HEK293 (cell line): ENCODE measurements around the gene GMEB2.

Source experiments
- CTCF ChIA-PET: fragments of 350-600 bp; formaldehyde crosslinking; extraction: SDS; loops from one replicate; lab custom pipeline; 2021; ENCODE audit warnings: antibody characterized with exemption; lab: Yijun Ruan, JAX
- POLR2A ChIA-PET: fragments of 300-600 bp; formaldehyde crosslinking; extraction: SDS; loops from one replicate; lab custom pipeline; 2020; ENCODE audit warnings: antibody characterized with exemption, inconsistent platforms; lab: Yijun Ruan, JAX
- H3K27ac ChIP-seq: fragments of 200-500 bp; sonication (Bioruptor generic); 2 replicates; pipeline ENCODE4 v1.5.1; 2014; ENCODE audit warnings: low read depth, low read length, control low read depth, inconsistent platforms; ENCODE audit errors: extremely low read depth
- H3K36me3 ChIP-seq, 2 experiments: fragments of 200-500 bp in 1 of 2; sonication (Bioruptor generic) in 1 of 2; 1 replicate in 1 of 2; 2 replicates in 1 of 2; pipeline ENCODE4 v1.5.1; 2014 to 2017; ENCODE audit warnings: inconsistent platforms in 2 of 2, low read length in 2 of 2; ENCODE audit not compliant: control insufficient read depth in 2 of 2, insufficient read depth in 1 of 2
- H3K4me1 ChIP-seq: fragments of 200-500 bp; sonication (Bioruptor generic); 2 replicates; pipeline ENCODE4 v1.5.1; 2014; ENCODE audit warnings: mild to moderate bottlenecking, low read length, inconsistent platforms; ENCODE audit not compliant: control insufficient read depth, insufficient read depth
- H3K4me3 ChIP-seq: 2 replicates; pipeline ENCODE4 v1.5.1; 2011; ENCODE audit warnings: low read depth, mild to moderate bottlenecking, control low read depth, low read length, moderate library complexity
- H3K9me3 ChIP-seq: fragments of 200-500 bp; sonication (Bioruptor generic); 2 replicates; pipeline ENCODE4 v1.5.1; 2014; ENCODE audit warnings: low read depth, low read length, inconsistent platforms; ENCODE audit not compliant: control insufficient read depth, insufficient read depth
- GLI4 ChIP-seq: fragments of 450-650 bp; formaldehyde crosslinking; IDR thresholded peaks from 2 replicates; pipeline ENCODE4 v1.5.1; 2016; ENCODE audit warnings: missing biosample characterization, missing genetic modification characterization
- GLIS1 ChIP-seq: fragments of 450-650 bp; formaldehyde crosslinking; IDR thresholded peaks from 2 replicates; pipeline ENCODE4 v1.5.1; 2016; ENCODE audit warnings: missing biosample characterization, missing genetic modification characterization
- GLIS2 ChIP-seq: fragments of 450-650 bp; formaldehyde crosslinking; IDR thresholded peaks from 2 replicates; pipeline ENCODE4 v1.5.1; 2016; ENCODE audit warnings: missing biosample characterization, missing genetic modification characterization
- INSM2 ChIP-seq: fragments of 450-650 bp; formaldehyde crosslinking; IDR thresholded peaks from 2 replicates; pipeline ENCODE4 v1.5.1; 2016; ENCODE audit warnings: missing biosample characterization, missing genetic modification characterization
- PRDM4 ChIP-seq: fragments of 450-650 bp; formaldehyde crosslinking; IDR thresholded peaks from 2 replicates; pipeline ENCODE4 v1.5.1; 2017; ENCODE audit warnings: missing biosample characterization, missing genetic modification characterization
- YY1 ChIP-seq: fragments of 450-650 bp; formaldehyde crosslinking; IDR thresholded peaks from 2 replicates; pipeline ENCODE4 v1.5.1; 2018; ENCODE audit warnings: missing biosample characterization, missing genetic modification characterization
- ZFP69B ChIP-seq: fragments of 450-650 bp; formaldehyde crosslinking; IDR thresholded peaks from 2 replicates; pipeline ENCODE4 v1.5.1; 2016; ENCODE audit warnings: missing biosample characterization, missing genetic modification characterization
- ZNF112 ChIP-seq: fragments of 450-650 bp; formaldehyde crosslinking; IDR thresholded peaks from 2 replicates; pipeline ENCODE4 v1.5.0; 2017; ENCODE audit warnings: missing biosample characterization, missing genetic modification characterization
- ZNF132 ChIP-seq: fragments of 450-650 bp; formaldehyde crosslinking; IDR thresholded peaks from 2 replicates; pipeline ENCODE4 v1.5.1; 2017; ENCODE audit warnings: missing biosample characterization, missing genetic modification characterization, borderline replicate concordance
- ZNF138 ChIP-seq: fragments of 450-650 bp; formaldehyde crosslinking; IDR thresholded peaks from 2 replicates; pipeline ENCODE4 v1.5.1; 2016; ENCODE audit warnings: missing biosample characterization, missing genetic modification characterization, borderline replicate concordance
- ZNF175 ChIP-seq: fragments of 450-650 bp; formaldehyde crosslinking; IDR thresholded peaks from 2 replicates; pipeline ENCODE4 v1.5.1; 2016; ENCODE audit warnings: missing biosample characterization, missing genetic modification characterization
- ZNF248 ChIP-seq: fragments of 450-650 bp; formaldehyde crosslinking; IDR thresholded peaks from 2 replicates; pipeline ENCODE4 v1.5.1; 2017; ENCODE audit warnings: missing biosample characterization, missing genetic modification characterization
- ZNF292 ChIP-seq: fragments of 450-650 bp; formaldehyde crosslinking; IDR thresholded peaks from 2 replicates; pipeline ENCODE4 v1.5.1; 2016; ENCODE audit warnings: low read depth, missing biosample characterization, missing genetic modification characterization, borderline replicate concordance
- ZNF416 ChIP-seq: fragments of 450-650 bp; formaldehyde crosslinking; IDR thresholded peaks from 2 replicates; pipeline ENCODE4 v1.5.1; 2016; ENCODE audit warnings: missing biosample characterization, missing genetic modification characterization
- ZNF529 ChIP-seq: fragments of 450-650 bp; formaldehyde crosslinking; IDR thresholded peaks from 2 replicates; pipeline ENCODE4 v1.5.1; 2017; ENCODE audit warnings: missing genetic modification characterization, missing biosample characterization; ENCODE audit not compliant: insufficient replicate concordance
- ZNF548 ChIP-seq: fragments of 450-650 bp; formaldehyde crosslinking; IDR thresholded peaks from 2 replicates; pipeline ENCODE4 v1.5.1; 2016; ENCODE audit warnings: missing biosample characterization, missing genetic modification characterization
- ZNF558 ChIP-seq: fragments of 450-650 bp; formaldehyde crosslinking; IDR thresholded peaks from 2 replicates; pipeline ENCODE4 v1.5.1; 2016; ENCODE audit warnings: missing biosample characterization, missing genetic modification characterization
- ZNF658 ChIP-seq: fragments of 450-650 bp; formaldehyde crosslinking; IDR thresholded peaks from 2 replicates; pipeline ENCODE4; 2016; ENCODE audit warnings: missing biosample characterization, missing genetic modification characterization
- ZNF677 ChIP-seq: fragments of 450-650 bp; IDR thresholded peaks from 2 replicates; pipeline ENCODE4 v1.5.0; 2018; ENCODE audit warnings: missing biosample characterization, mild to moderate bottlenecking, missing genetic modification characterization, moderate library complexity
- ZNF707 ChIP-seq: fragments of 450-650 bp; formaldehyde crosslinking; IDR thresholded peaks from 2 replicates; pipeline ENCODE4 v1.5.1; 2016; ENCODE audit warnings: missing biosample characterization, missing genetic modification characterization
- ZNF76 ChIP-seq: fragments of 450-650 bp; formaldehyde crosslinking; IDR thresholded peaks from 2 replicates; pipeline ENCODE4; 2016; ENCODE audit warnings: low read depth, missing biosample characterization, missing genetic modification characterization, borderline replicate concordance
- ZNF768 ChIP-seq: fragments of 450-650 bp; formaldehyde crosslinking; IDR thresholded peaks from 2 replicates; pipeline ENCODE4 v1.5.1; 2018; ENCODE audit warnings: missing biosample characterization, mild to moderate bottlenecking, missing genetic modification characterization
- ZXDB ChIP-seq: fragments of 450-650 bp; formaldehyde crosslinking; IDR thresholded peaks from 2 replicates; pipeline ENCODE4 v1.5.1; 2016; ENCODE audit warnings: missing biosample characterization, missing genetic modification characterization

The GMEB2 gene

GRCh38 chr20:63580796-63581461 is 46.0 kb downstream of the GMEB2 start (continued):
- no peak for TF ChIP-seq PRDM4
- no peak for TF ChIP-seq ZNF558 (tag by site-specific recombination)
- TF ChIP-seq, all 188 proteins: peak for 9

- TF ChIP-seq GLIS1 (peak; percentile 96), ZNF175 (no peak), ZNF768 (tag by site-specific recombination) (no peak), ZNF416 (tag by site-specific recombination) (no peak), GLI4 (tag by site-specific recombination) (no peak)
- H3K4me3 ChIP-seq, result no peak overlapping the region
- H3K4me1 ChIP-seq, result 0 out of 2 replicates have a peak, but pooled peaks cover 3% of the 10 kb centered on the region
- no peaks in the 10 kb centered on the region for H3K9me3 ChIP-seq
- no peak overlapping the region for H3K27ac ChIP-seq
- CTCF ChIA-PET, result interaction anchor here (0.5 to 1.0 kb wide), 2 partner anchors 104 to 395 kb away, joined by 3 read pairs; no protein-coding TSS in a partner anchor
- H3K36me3 ChIP-seq, result no peaks in the 10 kb centered on the region
- POLR2A ChIA-PET, result no interaction called here
Measured at GRCh38 chr20:63579017-63579694, 47.7 kb downstream of the GMEB2 start.

GRCh38 chr20:63578224-63579016 is 48.5 kb downstream of the GMEB2 start:
- Histone ChIP-seq H3K27ac (no peak overlapping the region), H3K4me1 (0 out of 2 replicates have a peak, but pooled peaks cover 3% of the 10 kb centered on the region), H3K9me3 (no peaks in the 10 kb centered on the region), H3K36me3 (no peaks in the 10 kb centered on the region), H3K4me3 (no peak overlapping the region)
- TF ChIP-seq ZNF138 (tag by site-specific recombination) (no peak), GLIS2 (tag by site-specific recombination) (0 out of 2 replicates have a peak, but pooled peaks have one; percentile 27), YY1 (tag by site-specific recombination) (no peak), ZNF548 (no peak), ZNF707 (tag by site-specific recombination) (no peak), ZNF132 (no peak), ZXDB (tag by site-specific recombination) (no peak)
- CTCF ChIA-PET, result interaction anchor here (1.0 kb wide), 1 partner anchor 396 kb away, joined by 3 read pairs; no protein-coding TSS in a partner anchor
- POLR2A ChIA-PET, result no interaction called here

GRCh38 chr20:63577317-63577894 is 49.5 kb downstream of the GMEB2 start:
- H3K4me3 ChIP-seq, result no peak overlapping the region
- peaks cover 0 to 1% of the 10 kb centered on the region in 2 experiments; a peak in 1 of 3 replicates for H3K36me3 ChIP-seq
- H3K27ac ChIP-seq, result no peak overlapping the region
- no peaks in the 10 kb centered on the region for H3K9me3 ChIP-seq
- POLR2A ChIA-PET, result no interaction called here
- CTCF ChIA-PET, result no interaction called here
- 0 out of 2 replicates have a peak, but pooled peaks cover 3% of the 10 kb centered on the region for H3K4me1 ChIP-seq
- TF ChIP-seq ZNF658 (no peak), ZFP69B (tag by site-specific recombination) (no peak), ZNF529 (tag by site-specific recombination) (no peak), ZNF248 (tag by site-specific recombination) (no peak), ZNF677 (tag by site-specific recombination) (no peak), ZNF76 (tag by site-specific recombination) (no peak), GLIS2 (tag by site-specific recombination) (no peak), INSM2 (tag by site-specific recombination) (no peak), ZNF292 (tag by site-specific recombination) (no peak), ZNF112 (tag by site-specific recombination) (no peak)
